Stomach smooth muscle (tissue), 2 donors: ENCODE measurements around the gene CXCR3.
"Not testable (repeated sequence)": the region's sequence is repeated elsewhere in the genome, so short reads cannot be mapped to it uniquely, and the experiment has no call there.

Experiments
- H3K27ac ChIP-seq: one replicate; pipeline ENCODE4 v1.7.0; 2013; ENCODE audit warnings: mild to moderate bottlenecking, low read length, inconsistent platforms
- H3K27me3 ChIP-seq, 2 donors: one replicate each; pipeline ENCODE4 v1.7.0; 2013; ENCODE audit warnings: low read length in 2 of 2; ENCODE audit not compliant: insufficient read depth in 2 of 2, control insufficient read depth in 1 of 2
- H3K36me3 ChIP-seq, 2 donors: one replicate each; pipeline ENCODE4 v1.7.0; 2013; ENCODE audit warnings: low read length in 2 of 2; ENCODE audit not compliant: control insufficient read depth in 2 of 2, insufficient read depth in 2 of 2
- H3K4me1 ChIP-seq: one replicate; pipeline ENCODE4 v1.7.0; 2013; ENCODE audit warnings: low read length; ENCODE audit not compliant: control insufficient read depth, insufficient read depth
- H3K4me3 ChIP-seq, 2 donors: one replicate each; pipeline ENCODE4 v1.7.0; 2013; ENCODE audit warnings: low read length in 2 of 2
- H3K9ac ChIP-seq, 2 donors: one replicate each; pipeline ENCODE4 v1.7.0; 2013; ENCODE audit warnings: low read length in 2 of 2, mild to moderate bottlenecking in 1 of 2
- H3K9me3 ChIP-seq, 2 donors: one replicate each; pipeline ENCODE4 v1.7.0; 2013; ENCODE audit warnings: low read length in 2 of 2; ENCODE audit not compliant: control insufficient read depth in 2 of 2
- donor health status: healthy.
- donor health status: Pancreatic carcinoma.

Gene CXCR3

DNA sequence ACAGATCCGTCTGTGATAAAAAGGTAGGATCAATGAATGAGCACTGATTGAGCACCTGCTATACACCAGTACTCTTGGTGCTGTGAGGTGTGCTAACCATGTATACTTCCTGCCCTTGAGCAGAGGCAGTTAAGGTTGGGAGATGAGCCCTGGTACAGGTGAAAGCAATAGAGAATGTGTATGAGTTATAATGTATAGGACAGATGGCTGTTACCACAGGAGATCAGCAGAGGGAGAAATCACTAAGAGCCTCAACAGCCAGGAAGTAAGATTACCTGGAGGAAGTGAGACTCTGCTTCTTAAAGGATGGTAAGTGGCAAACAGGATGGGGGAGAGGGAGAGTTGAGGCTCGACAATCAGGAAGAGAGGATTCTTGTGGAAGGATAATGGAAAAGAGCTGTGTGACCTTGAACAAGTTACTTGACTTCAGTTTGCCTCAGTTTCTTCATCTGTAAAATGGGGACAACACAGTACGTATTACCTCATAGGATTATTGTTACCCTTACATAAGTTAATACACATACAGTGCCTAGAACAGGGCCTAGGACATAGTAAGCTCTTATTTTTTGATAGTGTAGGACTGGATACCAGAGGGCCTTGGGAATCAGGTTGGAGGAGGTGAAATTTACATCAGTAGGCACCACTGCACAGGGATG, 9.1 kb downstream of the CXCR3 start:
- Histone ChIP-seq H3K36me3 (peaks cover 38 to 43% of the 10 kb centered on the region in 2 donors), H3K27ac (no peak overlapping the region), H3K27me3 (peaks cover 0 to 22% of the 10 kb centered on the region in 2 donors), H3K4me1 (no peaks in the 10 kb centered on the region), H3K4me3 (no peak overlapping the region), H3K9ac (no peak overlapping the region), H3K9me3 (peaks cover 0 to 3% of the 10 kb centered on the region in 2 donors)

- no peak overlapping the region for H3K9ac ChIP-seq
- no peaks in the 10 kb centered on the region for H3K4me1 ChIP-seq
- no peak overlapping the region for H3K4me3 ChIP-seq
- peaks cover 0 to 22% of the 10 kb centered on the region in 2 donors for H3K27me3 ChIP-seq
- H3K36me3 ChIP-seq, result peaks cover 38 to 46% of the 10 kb centered on the region in 2 donors
- H3K9me3 ChIP-seq, result peaks cover 0 to 4% of the 10 kb centered on the region in 2 donors
- H3K27ac ChIP-seq, result no peak overlapping the region
Measured at GRCh38 chrX:71607488-71607887, 10.8 kb downstream of the CXCR3 start.

GRCh38 chrX:71606536-71607216, 11.6 kb downstream of the CXCR3 start:
- no peak overlapping the region for H3K27ac ChIP-seq
- H3K4me3 ChIP-seq, result no peak overlapping the region
- H3K9ac ChIP-seq, result no peak overlapping the region
- H3K9me3 ChIP-seq, result peaks cover 0 to 4% of the 10 kb centered on the region in 2 donors
- peaks cover 35 to 44% of the 10 kb centered on the region in 2 donors for H3K36me3 ChIP-seq
- H3K4me1 ChIP-seq, result no peaks in the 10 kb centered on the region
- peaks cover 0 to 22% of the 10 kb centered on the region in 2 donors for H3K27me3 ChIP-seq

- no peak overlapping the region for H3K9ac ChIP-seq
- H3K36me3 ChIP-seq, result peaks cover 28 to 40% of the 10 kb centered on the region in 2 donors
- no peak overlapping the region for H3K27ac ChIP-seq
- H3K4me3 ChIP-seq, result no peak overlapping the region
- no peaks in the 10 kb centered on the region for H3K4me1 ChIP-seq
- H3K9me3 ChIP-seq, result peaks cover 0 to 4% of the 10 kb centered on the region in 2 donors
- H3K27me3 ChIP-seq, result peaks cover 0 to 15% of the 10 kb centered on the region in 2 donors
Measured at GRCh38 chrX:71604796-71605568, 13.3 kb downstream of the CXCR3 start.

DNA sequence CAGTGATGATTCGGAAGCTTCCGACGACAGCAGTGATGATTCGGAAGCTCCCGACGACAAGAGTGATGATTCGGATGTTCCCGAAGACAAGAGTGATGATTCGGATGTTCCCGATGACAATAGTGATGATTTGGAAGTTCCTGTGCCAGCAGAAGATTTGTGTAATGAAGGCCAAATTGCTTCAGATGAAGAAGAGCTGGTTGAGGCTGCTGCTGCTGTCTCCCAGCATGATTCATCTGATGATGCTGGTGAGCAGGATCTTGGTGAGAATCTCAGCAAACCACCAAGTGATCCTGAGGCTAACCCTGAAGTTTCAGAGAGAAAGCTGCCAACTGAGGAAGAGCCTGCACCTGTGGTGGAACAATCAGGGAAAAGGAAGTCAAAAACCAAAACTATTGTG, 14.2 kb downstream of the CXCR3 start:
- H3K4me3 ChIP-seq, result no peak overlapping the region
- H3K27ac ChIP-seq, result no peak overlapping the region
- H3K36me3 ChIP-seq, result peaks cover 25 to 32% of the 10 kb centered on the region in 2 donors
- no peaks in the 10 kb centered on the region for H3K4me1 ChIP-seq
- peaks cover 0 to 15% of the 10 kb centered on the region in 2 donors for H3K27me3 ChIP-seq
- H3K9me3 ChIP-seq, result peaks cover 0 to 4% of the 10 kb centered on the region in 2 donors
- no peak overlapping the region for H3K9ac ChIP-seq

DNA sequence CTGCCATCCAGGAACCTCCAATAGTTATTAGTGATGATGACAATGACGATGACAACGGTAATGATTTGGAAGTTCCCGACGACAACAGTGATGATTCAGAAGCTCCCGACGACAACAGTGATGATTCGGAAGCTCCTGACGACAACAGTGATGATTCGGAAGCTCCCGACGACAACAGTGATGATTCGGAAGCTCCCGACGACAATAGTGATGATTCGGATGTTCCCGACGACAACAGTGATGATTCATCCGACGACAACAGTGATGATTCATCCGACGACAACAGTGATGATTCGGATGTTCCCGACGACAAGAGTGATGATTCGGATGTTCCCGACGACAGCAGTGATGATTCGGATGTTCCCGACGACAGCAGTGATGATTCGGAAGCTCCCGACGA, 14.7 kb downstream of the CXCR3 start:
- Histone ChIP-seq H3K36me3 (peaks cover 22 to 27% of the 10 kb centered on the region in 2 donors), H3K4me1 (no peaks in the 10 kb centered on the region), H3K4me3 (no peak overlapping the region)

DNA sequence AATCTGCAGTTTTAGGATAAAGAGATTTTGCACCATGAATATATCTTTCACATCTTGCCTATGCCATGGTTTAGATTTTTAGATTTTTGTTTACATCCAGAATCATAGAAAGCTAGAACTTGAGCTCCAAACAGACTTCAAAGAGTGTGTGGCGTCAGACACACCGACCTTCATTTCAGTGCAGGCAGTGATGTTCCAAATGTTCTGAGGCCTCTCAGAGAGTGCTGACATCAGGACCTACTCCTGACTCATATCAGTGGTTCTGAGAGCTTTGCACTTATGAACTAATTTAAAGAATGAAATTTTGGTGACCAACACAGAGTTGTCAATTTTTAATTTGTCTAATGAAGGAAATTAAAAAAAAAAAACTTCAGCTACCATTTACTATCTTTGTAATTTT, 18.3 kb downstream of the CXCR3 start:
- H3K9ac ChIP-seq, result no peak overlapping the region
- H3K4me1 ChIP-seq, result no peaks in the 10 kb centered on the region
- no peak overlapping the region for H3K4me3 ChIP-seq
- peaks cover 0 to 1% of the 10 kb centered on the region in 2 donors for H3K27me3 ChIP-seq
- H3K36me3 ChIP-seq, result peaks cover 15 to 17% of the 10 kb centered on the region in 2 donors
- H3K27ac ChIP-seq, result no peak overlapping the region
- H3K9me3 ChIP-seq, result peaks cover 0 to 2% of the 10 kb centered on the region in 2 donors

More for the DNA sequence above, 14.7 kb downstream of the CXCR3 start:
- Histone ChIP-seq H3K27ac (no peak overlapping the region), H3K27me3 (peaks cover 0 to 15% of the 10 kb centered on the region in 2 donors), H3K9me3 (peaks cover 0 to 4% of the 10 kb centered on the region in 2 donors), H3K9ac (no peak overlapping the region)

- H3K9ac ChIP-seq, H3K4me1 ChIP-seq, H3K36me3 ChIP-seq, H3K9me3 ChIP-seq, H3K27me3 ChIP-seq, H3K4me3 ChIP-seq, H3K27ac ChIP-seq: not testable (repeated sequence)
Measured at GRCh38 chrX:71593210-71593609, 25.1 kb downstream of the CXCR3 start.

DNA sequence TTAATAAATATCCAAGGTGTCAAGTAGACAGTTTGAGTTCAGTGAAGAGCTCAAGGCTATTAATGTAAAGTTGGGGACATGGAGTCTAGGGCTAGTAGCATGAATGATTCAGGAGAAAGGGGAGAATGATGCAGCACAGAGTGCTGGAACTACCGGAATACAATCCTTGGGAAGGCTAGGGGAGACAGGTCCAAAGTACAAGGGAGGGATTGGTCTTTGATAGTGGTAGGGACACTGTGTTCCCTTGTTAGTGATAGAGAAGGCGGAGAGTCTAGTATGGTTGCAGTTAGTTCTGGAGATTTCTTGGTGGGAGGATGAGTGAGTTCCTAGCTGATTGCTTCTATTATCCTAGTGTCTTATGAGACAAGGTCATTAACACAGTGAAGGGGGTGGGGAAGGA, 31.4 kb downstream of the CXCR3 start:
- Histone ChIP-seq H3K9ac (no peak overlapping the region), H3K36me3 (no peaks in the 10 kb centered on the region), H3K4me3 (no peak overlapping the region), H3K4me1 (no peaks in the 10 kb centered on the region), H3K9me3 (no peaks in the 10 kb centered on the region), H3K27me3 (no peaks in the 10 kb centered on the region), H3K27ac (no peak overlapping the region)

GRCh38 chrX:71581210-71581609, 37.1 kb downstream of the CXCR3 start:
- Histone ChIP-seq H3K9me3 (no peaks in the 10 kb centered on the region), H3K4me1 (no peaks in the 10 kb centered on the region), H3K27me3 (peaks cover 0 to 2% of the 10 kb centered on the region in 2 donors), H3K36me3 (peaks cover 4% of the 10 kb centered on the region in 2 donors), H3K4me3 (no peak overlapping the region), H3K27ac (no peak overlapping the region), H3K9ac (no peak overlapping the region)
